ENCODE measurements around the gene ADAMTS12.

The ADAMTS12 gene

DNA sequence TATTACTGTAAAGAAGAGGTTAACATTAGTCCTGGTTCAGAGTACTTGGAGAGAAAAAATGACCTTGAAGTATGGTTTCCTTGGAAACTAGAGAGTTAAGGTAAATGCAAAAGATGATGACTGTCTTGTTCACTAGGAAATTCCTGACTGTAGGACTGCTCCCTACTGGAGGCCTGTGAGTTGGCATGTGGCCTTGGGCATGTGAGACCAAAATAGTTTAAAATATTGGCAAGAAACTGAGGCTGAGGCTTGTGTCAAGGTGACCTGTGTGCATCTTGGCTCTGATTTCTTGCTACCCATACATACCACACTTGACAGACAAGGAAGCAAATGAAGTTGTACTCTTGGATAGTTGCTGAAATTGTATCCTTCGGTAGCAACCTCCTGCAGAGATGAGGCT is 354.6 kb downstream of the ADAMTS12 start:
- intact Hi-C loops (cut with DNase I; ENCODE audit: low total_unique reads) = no loop called here
- Histone ChIP-seq H3K9me3 (no peaks in the 10 kb centered on the region), H3K27me3 (no peaks in the 10 kb centered on the region), H3K4me3 (no peak overlapping the region), H3K27ac (peak overlapping the region in 1 of 2 donors; percentile 17), H3K36me3 (no peaks in the 10 kb centered on the region), H3K4me1 (peaks cover 0 to 20% (median 13%) of the 10 kb centered on the region in 4 donors)
- no peak for DNase-seq
- TF ChIP-seq, protein P1, sequence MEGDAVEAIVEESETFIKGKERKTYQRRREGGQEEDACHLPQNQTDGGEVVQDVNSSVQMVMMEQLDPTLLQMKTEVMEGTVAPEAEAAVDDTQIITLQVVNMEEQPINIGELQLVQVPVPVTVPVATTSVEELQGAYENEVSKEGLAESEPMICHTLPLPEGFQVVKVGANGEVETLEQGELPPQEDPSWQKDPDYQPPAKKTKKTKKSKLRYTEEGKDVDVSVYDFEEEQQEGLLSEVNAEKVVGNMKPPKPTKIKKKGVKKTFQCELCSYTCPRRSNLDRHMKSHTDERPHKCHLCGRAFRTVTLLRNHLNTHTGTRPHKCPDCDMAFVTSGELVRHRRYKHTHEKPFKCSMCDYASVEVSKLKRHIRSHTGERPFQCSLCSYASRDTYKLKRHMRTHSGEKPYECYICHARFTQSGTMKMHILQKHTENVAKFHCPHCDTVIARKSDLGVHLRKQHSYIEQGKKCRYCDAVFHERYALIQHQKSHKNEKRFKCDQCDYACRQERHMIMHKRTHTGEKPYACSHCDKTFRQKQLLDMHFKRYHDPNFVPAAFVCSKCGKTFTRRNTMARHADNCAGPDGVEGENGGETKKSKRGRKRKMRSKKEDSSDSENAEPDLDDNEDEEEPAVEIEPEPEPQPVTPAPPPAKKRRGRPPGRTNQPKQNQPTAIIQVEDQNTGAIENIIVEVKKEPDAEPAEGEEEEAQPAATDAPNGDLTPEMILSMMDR (IDR thresholded peaks at IDR 0.05) = no peak

DNA sequence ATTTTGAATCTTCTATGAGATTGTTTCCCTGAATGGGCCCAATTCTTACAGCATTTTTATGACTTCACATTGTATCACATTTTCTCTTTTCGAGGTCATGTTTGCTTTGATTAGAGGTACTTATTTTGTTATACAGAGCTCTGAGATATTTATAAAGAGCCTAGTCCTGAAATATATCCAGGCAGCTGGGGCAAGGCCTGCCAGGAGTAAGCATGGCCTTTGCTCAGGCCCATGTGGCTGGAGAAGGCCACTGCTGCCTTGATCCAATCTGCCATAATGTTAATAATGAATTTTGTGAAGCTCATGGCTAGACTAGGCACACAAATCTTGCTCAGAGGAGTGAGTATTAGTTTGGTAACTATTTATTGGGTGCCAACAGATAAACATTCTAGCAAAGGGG is 355.0 kb downstream of the ADAMTS12 start:
- TF ChIP-seq, protein P1 (IDR thresholded peaks at IDR 0.05) = no peak
- intact Hi-C loops (cut with DNase I; ENCODE audit: low total_unique reads) = no loop called here
- H3K36me3 ChIP-seq = no peaks in the 10 kb centered on the region

DNA sequence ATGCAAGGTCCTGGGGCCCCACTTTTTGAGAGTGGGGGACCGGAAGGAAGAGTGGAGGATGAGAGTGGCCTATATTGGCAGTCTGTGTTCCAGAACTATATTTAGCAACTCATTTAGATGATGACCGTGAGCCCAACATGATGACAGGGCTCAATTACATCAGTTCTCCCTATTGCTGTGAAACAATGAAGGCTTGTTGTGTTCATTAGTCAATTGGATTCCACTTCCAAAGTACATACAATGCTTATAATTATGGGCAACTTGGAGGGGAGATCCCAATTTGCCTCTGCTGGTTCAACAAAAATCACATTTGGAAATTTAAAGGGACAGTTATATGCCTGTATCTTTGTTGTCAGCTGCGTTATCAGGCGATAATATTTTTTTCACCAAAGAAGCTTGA is 360.0 kb downstream of the ADAMTS12 start:
- no peak overlapping the region for H3K4me3 ChIP-seq
- H3K9me3 ChIP-seq = no peaks in the 10 kb centered on the region
- peaks cover 0 to 10% (median 5%) of the 10 kb centered on the region in 4 donors for H3K4me1 ChIP-seq
- H3K36me3 ChIP-seq = no peaks in the 10 kb centered on the region
- intact Hi-C loops (cut with DNase I; ENCODE audit: low total_unique reads) = no loop called here
- H3K27me3 ChIP-seq = no peaks in the 10 kb centered on the region
- TF ChIP-seq, protein P1 (IDR thresholded peaks at IDR 0.05) = no peak
- DNase-seq = no peak
- H3K27ac ChIP-seq = no peak overlapping the region

More for the DNA sequence above, 355.0 kb downstream of the ADAMTS12 start:
- Histone ChIP-seq H3K4me1 (peaks cover 0 to 20% (median 13%) of the 10 kb centered on the region in 4 donors), H3K4me3 (no peak overlapping the region), H3K27me3 (no peaks in the 10 kb centered on the region), H3K9me3 (no peaks in the 10 kb centered on the region), H3K27ac (peak overlapping the region in 1 of 2 donors; percentile 17)
- no peak for DNase-seq

DNA sequence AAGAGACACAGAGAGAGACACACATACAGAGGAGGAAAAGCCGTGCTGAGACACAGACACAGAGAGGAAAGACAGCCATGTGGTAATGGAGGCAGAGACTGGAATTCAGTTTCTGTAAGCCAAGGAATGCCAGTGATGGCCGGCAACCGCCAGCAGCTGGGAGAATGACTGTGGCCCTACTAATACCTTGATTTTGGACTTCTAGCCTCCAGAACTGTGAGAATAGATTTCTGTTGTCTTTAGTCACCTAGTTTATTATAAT is 360.8 kb downstream of the ADAMTS12 start:
- no peak overlapping the region for H3K27ac ChIP-seq
- no peak for DNase-seq
- no peaks in the 10 kb centered on the region for H3K36me3 ChIP-seq
- intact Hi-C loops (cut with DNase I; ENCODE audit: low total_unique reads) = no loop called here
- H3K4me1 ChIP-seq = peaks cover 0 to 2% (median under 1%) of the 10 kb centered on the region in 4 donors
- TF ChIP-seq, protein P1 (IDR thresholded peaks at IDR 0.05) = no peak
- H3K27me3 ChIP-seq = no peaks in the 10 kb centered on the region
- no peak overlapping the region for H3K4me3 ChIP-seq
- H3K9me3 ChIP-seq = no peaks in the 10 kb centered on the region

DNA sequence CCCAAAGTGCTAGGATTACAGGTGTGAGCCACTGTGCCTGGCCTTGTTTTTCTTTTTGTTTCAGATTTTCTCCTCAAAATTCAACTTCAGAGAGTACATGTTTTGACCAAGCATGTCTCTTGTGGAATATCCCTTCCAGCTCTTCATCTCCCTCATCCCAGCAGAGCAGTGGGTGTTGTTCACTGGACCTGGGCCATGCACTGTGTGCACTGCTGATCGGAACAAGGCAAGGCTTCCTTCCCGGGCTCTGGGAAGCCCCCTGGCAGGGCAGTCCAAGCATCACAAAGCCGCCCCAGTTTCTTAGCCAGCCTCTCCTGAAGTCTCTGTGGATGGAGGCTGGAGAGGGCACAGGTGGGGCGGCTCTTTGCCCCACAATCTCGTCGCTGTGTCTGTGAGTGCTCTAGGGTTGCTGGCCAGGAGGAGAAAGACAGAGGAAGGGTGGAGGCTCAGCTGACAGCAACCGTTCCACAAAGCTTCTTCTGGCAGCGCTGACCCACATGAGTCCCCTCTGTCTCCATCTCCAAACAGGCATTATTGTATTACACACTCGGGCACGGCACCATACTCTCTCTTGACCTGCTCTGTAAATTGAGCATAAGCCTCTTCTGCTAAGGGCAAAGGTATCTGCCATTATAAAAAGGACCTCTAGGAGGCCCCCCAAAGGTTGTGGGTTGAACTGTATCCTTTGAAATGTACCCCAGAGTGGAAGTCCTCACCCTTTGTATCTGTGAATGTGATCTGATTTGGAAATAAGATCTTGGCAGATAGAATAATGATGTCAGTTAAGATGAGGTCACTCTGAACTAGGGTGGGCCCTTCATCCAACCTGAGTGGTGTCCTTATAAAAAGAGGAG is 361.4 kb downstream of the ADAMTS12 start:
- TF ChIP-seq, protein P1 (IDR thresholded peaks at IDR 0.05) = no peak
- intact Hi-C loops (cut with DNase I; ENCODE audit: low total_unique reads) = no loop called here
- Histone ChIP-seq H3K27ac (no peak overlapping the region), H3K27me3 (no peaks in the 10 kb centered on the region), H3K36me3 (no peaks in the 10 kb centered on the region), H3K4me1 (no peaks in the 10 kb centered on the region), H3K9me3 (no peaks in the 10 kb centered on the region), H3K4me3 (no peak overlapping the region)
- DNase-seq = no peak

All from tibial artery (tissue), 4 donors.